Keratinocyte (primary cell): ENCODE data around the gene DTX3.

Experiments used
- EZH2 ChIP-seq: IDR thresholded peaks from one replicate; pipeline ENCODE4 v1.6.1; 2012; ENCODE audit warnings: inconsistent platforms, mild to moderate bottlenecking, low read length, moderate library complexity
- TF ChIP-seq, protein P1 (sequence below), 3 experiments: IDR thresholded peaks in 1 of 3; conservative IDR thresholded peaks in 1 of 3; optimal IDR thresholded peaks in 1 of 3; 2 replicates in 2 of 3; 3 replicates in 1 of 3; pipeline versions ENCODE3 to v1.5.1; 2011; ENCODE audit warnings: low read length in 3 of 3, mild to moderate bottlenecking in 3 of 3, moderate library complexity in 2 of 3, control low read depth in 1 of 3, inconsistent platforms in 1 of 3; ENCODE audit not compliant: insufficient read depth in 2 of 3; ENCODE audit errors: extremely low read depth in 1 of 3

DNA sequence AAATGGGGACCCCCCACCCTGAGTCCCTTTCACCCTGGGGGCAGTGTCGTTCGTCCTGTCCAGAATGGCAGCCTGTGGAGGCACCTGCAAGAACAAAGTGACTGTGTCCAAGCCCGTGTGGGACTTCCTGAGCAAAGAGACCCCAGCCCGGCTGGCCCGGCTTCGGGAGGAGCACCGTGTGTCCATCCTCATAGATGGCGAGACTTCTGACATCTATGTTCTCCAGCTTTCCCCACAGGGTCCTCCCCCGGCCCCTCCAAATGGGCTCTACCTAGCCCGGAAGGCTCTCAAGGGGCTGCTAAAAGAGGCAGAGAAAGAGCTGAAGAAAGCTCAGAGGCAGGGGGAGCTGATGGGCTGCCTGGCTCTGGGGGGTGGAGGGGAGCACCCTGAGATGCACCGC is 2.2 kb downstream of the DTX3 start:
- TF ChIP-seq, protein P1, sequence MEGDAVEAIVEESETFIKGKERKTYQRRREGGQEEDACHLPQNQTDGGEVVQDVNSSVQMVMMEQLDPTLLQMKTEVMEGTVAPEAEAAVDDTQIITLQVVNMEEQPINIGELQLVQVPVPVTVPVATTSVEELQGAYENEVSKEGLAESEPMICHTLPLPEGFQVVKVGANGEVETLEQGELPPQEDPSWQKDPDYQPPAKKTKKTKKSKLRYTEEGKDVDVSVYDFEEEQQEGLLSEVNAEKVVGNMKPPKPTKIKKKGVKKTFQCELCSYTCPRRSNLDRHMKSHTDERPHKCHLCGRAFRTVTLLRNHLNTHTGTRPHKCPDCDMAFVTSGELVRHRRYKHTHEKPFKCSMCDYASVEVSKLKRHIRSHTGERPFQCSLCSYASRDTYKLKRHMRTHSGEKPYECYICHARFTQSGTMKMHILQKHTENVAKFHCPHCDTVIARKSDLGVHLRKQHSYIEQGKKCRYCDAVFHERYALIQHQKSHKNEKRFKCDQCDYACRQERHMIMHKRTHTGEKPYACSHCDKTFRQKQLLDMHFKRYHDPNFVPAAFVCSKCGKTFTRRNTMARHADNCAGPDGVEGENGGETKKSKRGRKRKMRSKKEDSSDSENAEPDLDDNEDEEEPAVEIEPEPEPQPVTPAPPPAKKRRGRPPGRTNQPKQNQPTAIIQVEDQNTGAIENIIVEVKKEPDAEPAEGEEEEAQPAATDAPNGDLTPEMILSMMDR (optimal IDR thresholded peaks at IDR 0.05 in 1 of 3, IDR thresholded peaks at IDR 0.05 in 1 of 3, conservative IDR thresholded peaks at IDR 0.05 in 1 of 3; ENCODE audit: extremely low read depth in 1 of 3, insufficient read depth in 2 of 3, low read length in 3 of 3): no peak
- no peak for TF ChIP-seq EZH2
